Activated CD4-positive, CD25-positive, alpha-beta regulatory T cell treated with anti-CD3 and anti-CD28 coated beads, Interleukin-2, amount 50 U/mL, for 72 hours (primary cell): ENCODE results near the gene DGUOK.
A peak's percentile ranks its signal among the peaks of the same experiment; 100 is the strongest.

Source experiments
- DNase-seq: peaks from one replicate; pipeline ENCODE4 v3.0.0; 2021

The DGUOK gene

GRCh38 chr2:74001781-74002504 is 75.3 kb downstream of the DGUOK start:
- peak; percentile 30 for DNase-seq

GRCh38 chr2:74002505-74003421 is 76.1 kb downstream of the DGUOK start:
- DNase-seq, result peak; percentile 82

GRCh38 chr2:74003494-74004211 is 77.0 kb downstream of the DGUOK start:
- no peak for DNase-seq

GRCh38 chr2:74004212-74005182 is 77.8 kb downstream of the DGUOK start:
- DNase-seq, result no peak

GRCh38 chr2:74005786-74006185 is 79.1 kb downstream of the DGUOK start:
- no peak for DNase-seq

- no peak for DNase-seq
Measured at GRCh38 chr2:74006459-74006858, 79.8 kb downstream of the DGUOK start.

- DNase-seq, result no peak
Measured at GRCh38 chr2:74007121-74007520, 80.4 kb downstream of the DGUOK start.

- DNase-seq, result no peak
Measured at GRCh38 chr2:74007711-74008110, 81.0 kb downstream of the DGUOK start.
